Measurements from ENCODE around the gene ARHGAP12.

- TF ChIP-seq, protein P1, sequence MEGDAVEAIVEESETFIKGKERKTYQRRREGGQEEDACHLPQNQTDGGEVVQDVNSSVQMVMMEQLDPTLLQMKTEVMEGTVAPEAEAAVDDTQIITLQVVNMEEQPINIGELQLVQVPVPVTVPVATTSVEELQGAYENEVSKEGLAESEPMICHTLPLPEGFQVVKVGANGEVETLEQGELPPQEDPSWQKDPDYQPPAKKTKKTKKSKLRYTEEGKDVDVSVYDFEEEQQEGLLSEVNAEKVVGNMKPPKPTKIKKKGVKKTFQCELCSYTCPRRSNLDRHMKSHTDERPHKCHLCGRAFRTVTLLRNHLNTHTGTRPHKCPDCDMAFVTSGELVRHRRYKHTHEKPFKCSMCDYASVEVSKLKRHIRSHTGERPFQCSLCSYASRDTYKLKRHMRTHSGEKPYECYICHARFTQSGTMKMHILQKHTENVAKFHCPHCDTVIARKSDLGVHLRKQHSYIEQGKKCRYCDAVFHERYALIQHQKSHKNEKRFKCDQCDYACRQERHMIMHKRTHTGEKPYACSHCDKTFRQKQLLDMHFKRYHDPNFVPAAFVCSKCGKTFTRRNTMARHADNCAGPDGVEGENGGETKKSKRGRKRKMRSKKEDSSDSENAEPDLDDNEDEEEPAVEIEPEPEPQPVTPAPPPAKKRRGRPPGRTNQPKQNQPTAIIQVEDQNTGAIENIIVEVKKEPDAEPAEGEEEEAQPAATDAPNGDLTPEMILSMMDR (IDR thresholded peaks at IDR 0.05; ENCODE audit: low read length): no peak
- TF ChIP-seq EZH2 (IDR thresholded peaks at IDR 0.05; ENCODE audit: borderline replicate concordance, low read length): no peak
Measured at GRCh38 chr10:31774299-31774900, 154.2 kb downstream of the ARHGAP12 start.
